MCF 10A (cell line): ENCODE results near the gene COPB1. TPM values are rescaled to one million over a fixed set of nuclear protein-coding genes. Genes with fewer than 3 reads are reported as not detected.

Experiments
- BruUV-seq: library from RNA; stranded (reverse); fragments of 400-500 nt; replicated peaks from 2 replicates; lab custom pipeline; 2021; lab: Mats Ljungman, UMichigan
- CTCF ChIA-PET: fragments of 300-600 bp; sonication (Branson Sonifier 250); formaldehyde crosslinking; extraction: SDS; loops from one replicate; lab custom pipeline; 2021; ENCODE audit warnings: antibody characterized with exemption, inconsistent platforms; lab: Yijun Ruan, JAX
- POLR2A ChIA-PET: fragments of 300-600, 350-650 bp; sonication (Branson Sonifier 250); formaldehyde crosslinking; extraction: SDS; loops from one replicate; lab custom pipeline; 2020; ENCODE audit warnings: antibody characterized with exemption, inconsistent platforms; lab: Yijun Ruan, JAX
- DNase-seq: peaks from one replicate; pipeline ENCODE4 v3.0.0-alpha.2; 2018; ENCODE audit not compliant: unreplicated experiment
- H3K27ac Mint-ChIP-seq: one replicate; pipeline ENCODE4 v1.8.0; 2022; ENCODE audit warnings: mild to moderate bottlenecking, low read depth, mixed read lengths; ENCODE audit not compliant: unreplicated experiment
- H3K27me3 Mint-ChIP-seq: one replicate; pipeline ENCODE4 v1.8.0; 2022; ENCODE audit warnings: mixed read lengths; ENCODE audit not compliant: insufficient read depth, unreplicated experiment
- H3K36me3 Mint-ChIP-seq: one replicate; pipeline ENCODE4 v1.8.0; 2022; ENCODE audit warnings: mild to moderate bottlenecking, moderate library complexity, mixed read lengths; ENCODE audit not compliant: insufficient read depth, unreplicated experiment
- H3K4me1 Mint-ChIP-seq: one replicate; pipeline ENCODE4 v1.8.0; 2022; ENCODE audit warnings: mixed read lengths; ENCODE audit not compliant: insufficient read depth, unreplicated experiment
- H3K4me3 Mint-ChIP-seq: one replicate; pipeline ENCODE4 v1.8.0; 2022; ENCODE audit warnings: mild to moderate bottlenecking, moderate library complexity, mixed read lengths; ENCODE audit not compliant: unreplicated experiment
- H3K9me3 Mint-ChIP-seq: one replicate; pipeline ENCODE4 v1.8.0; 2022; ENCODE audit warnings: mixed read lengths; ENCODE audit not compliant: unreplicated experiment
- intact Hi-C: fragments of 100-400 bp; cut with micrococcal nuclease; formaldehyde crosslinking; loops from 2 replicates; pipeline ENCODE4 v1.14.1; 2022
- total RNA-seq: library from RNA; stranded (reverse); gene quantifications from 2 replicates; pipeline ENCODE4 v1.2.3, GENCODE V29; 2022
- TF ChIP-seq, protein P1 (sequence below): fragments of 200-600 bp; IDR thresholded peaks from one replicate; pipeline ENCODE4 v1.8.0; 2022; ENCODE audit warnings: antibody characterized with exemption, mild to moderate bottlenecking; ENCODE audit not compliant: unreplicated experiment

The COPB1 gene
- total RNA-seq, 1 experiment from 2014 or later: 159 TPM

DNA sequence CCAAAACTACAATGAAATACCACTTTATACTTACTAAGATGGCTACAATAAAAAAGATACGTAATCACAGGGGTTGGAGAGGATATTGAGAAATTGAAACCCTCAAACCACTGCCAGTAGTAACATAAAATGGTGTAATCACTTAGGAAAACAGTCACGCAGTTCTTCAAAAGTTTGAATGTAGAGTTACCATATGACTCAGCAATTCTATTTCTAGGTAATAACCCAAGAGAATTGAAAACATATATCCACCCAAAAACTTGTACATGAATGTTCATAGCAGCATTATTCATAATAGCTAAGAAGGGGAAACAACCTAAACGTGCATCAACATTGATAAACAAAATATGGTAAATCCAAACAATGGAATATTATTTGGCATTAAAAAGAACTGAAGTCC is 45.0 kb upstream of the COPB1 start:
- Mint-ChIP-seq H3K27ac (peak overlapping the region; percentile 54), H3K4me3 (no peak overlapping the region), H3K9me3 (no peaks in the 10 kb centered on the region), H3K27me3 (no peaks in the 10 kb centered on the region), H3K4me1 (peaks cover 11% of the 10 kb centered on the region), H3K36me3 (no peaks in the 10 kb centered on the region)
- DNase-seq: peak; percentile 70
- BruUV-seq: no TSS peak
- TF ChIP-seq, protein P1, sequence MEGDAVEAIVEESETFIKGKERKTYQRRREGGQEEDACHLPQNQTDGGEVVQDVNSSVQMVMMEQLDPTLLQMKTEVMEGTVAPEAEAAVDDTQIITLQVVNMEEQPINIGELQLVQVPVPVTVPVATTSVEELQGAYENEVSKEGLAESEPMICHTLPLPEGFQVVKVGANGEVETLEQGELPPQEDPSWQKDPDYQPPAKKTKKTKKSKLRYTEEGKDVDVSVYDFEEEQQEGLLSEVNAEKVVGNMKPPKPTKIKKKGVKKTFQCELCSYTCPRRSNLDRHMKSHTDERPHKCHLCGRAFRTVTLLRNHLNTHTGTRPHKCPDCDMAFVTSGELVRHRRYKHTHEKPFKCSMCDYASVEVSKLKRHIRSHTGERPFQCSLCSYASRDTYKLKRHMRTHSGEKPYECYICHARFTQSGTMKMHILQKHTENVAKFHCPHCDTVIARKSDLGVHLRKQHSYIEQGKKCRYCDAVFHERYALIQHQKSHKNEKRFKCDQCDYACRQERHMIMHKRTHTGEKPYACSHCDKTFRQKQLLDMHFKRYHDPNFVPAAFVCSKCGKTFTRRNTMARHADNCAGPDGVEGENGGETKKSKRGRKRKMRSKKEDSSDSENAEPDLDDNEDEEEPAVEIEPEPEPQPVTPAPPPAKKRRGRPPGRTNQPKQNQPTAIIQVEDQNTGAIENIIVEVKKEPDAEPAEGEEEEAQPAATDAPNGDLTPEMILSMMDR: no peak
- POLR2A ChIA-PET: no interaction called here
- CTCF ChIA-PET: interaction anchor here (2.7 kb wide), 1 partner anchor 363 kb away, joined by 10 read pairs; no protein-coding TSS in a partner anchor
- intact Hi-C loops: no loop called here

- H3K4me1 Mint-ChIP-seq: peaks cover 11% of the 10 kb centered on the region
- no peak overlapping the region for H3K27ac Mint-ChIP-seq
- no peaks in the 10 kb centered on the region for H3K36me3 Mint-ChIP-seq
- TF ChIP-seq, protein P1: no peak
- no peaks in the 10 kb centered on the region for H3K27me3 Mint-ChIP-seq
- no peak for DNase-seq
- H3K4me3 Mint-ChIP-seq: no peak overlapping the region
- no TSS peak for BruUV-seq
- no peaks in the 10 kb centered on the region for H3K9me3 Mint-ChIP-seq
- intact Hi-C loops: no loop called here
- POLR2A ChIA-PET: interaction anchor here (0.6 to 1.1 kb wide), 3 partner anchors 23 to 427 kb away, joined by 3 to 4 read pairs (median 3); partner anchors contain the start of gene PSMA1
- CTCF ChIA-PET: interaction anchor here (0.5 to 2.5 kb wide), 4 partner anchors 9 to 365 kb away, joined by 3 to 9 read pairs (median 4); no protein-coding TSS in a partner anchor
Measured at GRCh38 chr11:14543260-14543659, 43.6 kb upstream of the COPB1 start.

DNA sequence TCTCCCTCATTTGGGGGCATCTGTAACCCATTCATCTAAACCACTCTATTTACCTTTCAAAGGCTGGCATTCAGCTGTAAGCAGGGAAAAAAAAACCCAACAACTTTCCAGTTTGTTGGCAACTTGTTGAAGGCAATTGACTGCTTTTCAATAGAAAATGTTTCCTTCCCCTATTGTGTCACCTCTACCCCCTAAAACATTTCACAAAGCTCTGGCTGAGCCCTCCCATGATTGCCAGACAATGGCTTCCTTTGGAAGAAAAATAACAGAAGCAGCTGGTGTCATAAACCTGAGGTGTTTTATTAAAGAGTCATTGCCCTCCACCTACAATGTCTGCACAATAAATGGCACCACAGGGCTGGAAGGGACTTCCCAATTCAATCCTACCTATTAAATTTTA is 42.7 kb upstream of the COPB1 start:
- TF ChIP-seq, protein P1: no peak
- CTCF ChIA-PET: interaction anchor here (1.0 to 2.5 kb wide), 3 partner anchors 8 to 366 kb away, joined by 3 to 9 read pairs (median 5); no protein-coding TSS in a partner anchor
- H3K27me3 Mint-ChIP-seq: no peaks in the 10 kb centered on the region
- no TSS peak for BruUV-seq
- POLR2A ChIA-PET: interaction anchor here (0.7 to 1.1 kb wide), 2 partner anchors 22 to 427 kb away, joined by 3 to 4 read pairs; partner anchors contain the start of gene PSMA1
- no peaks in the 10 kb centered on the region for H3K9me3 Mint-ChIP-seq
- H3K4me3 Mint-ChIP-seq: no peak overlapping the region
- H3K27ac Mint-ChIP-seq: no peak overlapping the region
- intact Hi-C loops: no loop called here
- no peaks in the 10 kb centered on the region for H3K36me3 Mint-ChIP-seq
- H3K4me1 Mint-ChIP-seq: peaks cover 11% of the 10 kb centered on the region
- no peak for DNase-seq

- POLR2A ChIA-PET: no interaction called here
- Mint-ChIP-seq H3K4me3 (no peak overlapping the region), H3K9me3 (no peaks in the 10 kb centered on the region), H3K27me3 (no peaks in the 10 kb centered on the region), H3K27ac (no peak overlapping the region), H3K36me3 (no peaks in the 10 kb centered on the region), H3K4me1 (peaks cover 11% of the 10 kb centered on the region)
- no peak for DNase-seq
- TF ChIP-seq, protein P1: no peak
- CTCF ChIA-PET: interaction anchor here (0.5 to 2.5 kb wide), 2 partner anchors 9 to 367 kb away, joined by 5 to 9 read pairs; no protein-coding TSS in a partner anchor
- no TSS peak for BruUV-seq
- intact Hi-C loops: no loop called here
Measured at GRCh38 chr11:14541192-14541947, 41.8 kb upstream of the COPB1 start.
